NCI-H2107 (cell line): ENCODE measurements around the gene COQ7.

Experiments used
- DNase-seq: peaks from one replicate; lab custom pipeline; 2025; lab: John Stamatoyannopoulos, UW

Gene COQ7

DNA sequence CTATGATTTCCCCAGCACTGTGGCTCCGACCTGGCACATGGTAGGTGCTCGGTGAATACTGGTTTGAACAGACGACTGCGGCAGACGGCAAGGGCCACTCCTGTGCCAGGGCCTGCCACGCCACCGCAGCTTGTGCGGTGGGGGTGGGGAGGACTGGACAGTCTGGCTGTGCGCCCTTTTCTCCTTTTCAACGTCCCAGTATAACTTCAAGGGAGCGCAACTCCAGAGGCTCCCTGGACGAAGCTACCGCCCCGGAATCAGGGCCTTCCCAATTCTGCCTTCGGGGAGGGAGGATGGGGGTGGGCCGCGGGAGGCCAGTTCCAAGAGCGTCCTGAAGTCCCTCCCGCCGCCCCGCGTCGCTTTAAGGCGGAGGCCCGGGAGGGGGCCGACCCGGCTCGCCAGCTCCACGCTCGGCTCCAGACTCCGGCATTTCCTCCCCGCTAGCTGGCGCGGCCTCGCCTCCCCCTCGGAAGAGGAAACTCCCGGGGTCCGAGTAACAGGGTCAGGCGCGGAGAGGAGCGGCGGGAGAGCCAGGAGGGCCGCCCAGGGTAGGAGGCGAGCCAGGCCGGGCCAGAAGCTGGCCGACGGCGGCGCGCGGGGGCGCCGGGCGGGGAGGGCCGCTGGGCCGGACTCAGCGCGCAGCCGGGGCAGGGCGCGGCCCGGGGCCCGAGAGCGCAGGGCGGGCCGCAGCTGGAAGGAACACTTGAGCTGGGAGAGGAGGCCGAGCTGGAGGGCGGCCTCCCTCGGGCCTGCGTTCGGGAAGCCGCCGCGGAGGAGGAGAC, 46.4 kb downstream of the COQ7 start, which contains the start of gene ITPRIPL2:
Gene ITPRIPL2 (plus strand): TSS at position 388 of the 782 bp plus-strand sequence. CDS start 498 bp downstream, outside the sequence.
- DNase-seq: no peak

DNA sequence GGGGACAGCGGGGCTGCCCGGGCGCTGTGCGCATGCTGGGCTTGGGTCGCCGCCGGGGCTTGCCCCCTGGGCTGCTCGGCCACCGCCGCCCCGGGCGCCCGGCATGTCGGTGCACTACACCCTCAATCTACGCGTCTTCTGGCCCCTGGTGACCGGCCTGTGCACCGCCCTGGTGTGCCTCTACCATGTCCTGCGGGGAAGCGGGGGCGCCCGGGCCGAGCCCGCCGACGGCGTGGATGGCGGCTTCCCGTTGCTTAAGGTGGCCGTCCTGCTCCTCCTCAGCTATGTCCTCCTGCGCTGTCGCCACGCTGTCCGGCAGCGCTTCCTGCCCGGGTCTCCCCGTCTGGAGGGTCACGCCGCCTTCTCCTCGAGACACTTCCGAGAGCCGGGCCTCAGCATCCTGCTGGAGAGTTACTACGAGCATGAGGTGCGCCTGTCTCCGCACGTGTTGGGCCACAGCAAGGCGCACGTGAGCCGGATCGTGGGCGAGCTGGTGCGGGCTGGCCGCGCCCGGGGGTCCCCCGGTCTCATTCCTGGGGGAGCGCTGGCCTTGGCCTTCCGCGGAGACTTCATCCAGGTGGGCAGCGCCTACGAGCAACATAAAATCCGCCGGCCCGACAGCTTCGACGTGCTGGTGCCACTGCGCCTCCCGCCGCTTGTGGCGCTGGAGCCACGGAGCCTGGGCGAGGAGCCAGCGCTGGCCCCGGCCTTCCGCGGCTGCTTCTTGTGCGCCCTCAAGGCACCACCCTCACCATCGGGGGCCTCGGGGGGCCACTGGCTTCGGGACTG, 47.1 kb downstream of the COQ7 start:
- DNase-seq: no peak

DNA sequence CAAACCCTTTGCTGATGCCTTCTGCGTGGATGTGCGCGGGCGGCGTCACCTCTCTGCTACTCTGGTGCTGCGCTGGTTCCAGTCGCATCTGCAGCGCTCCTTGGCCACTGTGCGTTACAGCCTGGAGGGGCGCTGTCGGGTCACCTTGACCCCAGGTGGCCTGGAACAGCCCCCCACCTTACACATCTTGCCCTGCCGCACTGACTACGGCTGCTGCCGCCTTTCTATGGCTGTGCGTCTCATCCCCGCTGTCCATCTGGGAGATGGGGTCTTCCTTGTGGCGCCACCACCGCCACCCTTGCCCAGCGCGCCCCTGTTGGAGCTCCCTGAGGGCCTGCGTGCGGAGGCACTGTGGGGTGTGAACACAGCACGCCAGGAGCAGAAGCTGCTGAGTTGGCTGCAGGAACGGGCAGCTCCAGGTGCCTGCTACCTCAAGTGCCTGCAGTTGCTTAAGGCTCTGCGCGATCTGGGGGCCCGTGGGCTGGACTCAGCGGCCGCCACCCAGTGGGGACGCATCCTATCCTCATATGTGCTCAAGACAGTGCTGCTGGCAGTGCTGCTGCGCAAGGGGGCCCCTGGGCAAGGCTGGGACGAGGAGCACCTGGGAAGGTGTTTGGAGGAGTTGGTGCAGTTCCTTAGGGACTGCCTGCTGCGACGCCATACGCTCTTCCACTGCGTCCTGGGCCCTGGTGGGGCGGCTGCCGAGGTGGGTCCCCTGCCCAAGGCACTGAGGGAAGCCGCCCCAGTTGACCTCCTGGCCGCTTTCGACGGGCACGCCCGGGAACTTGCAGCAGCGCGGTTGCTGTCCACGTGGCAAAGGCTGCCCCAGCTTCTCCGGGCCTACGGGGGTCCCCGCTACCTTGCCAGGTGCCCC, 48.0 kb downstream of the COQ7 start:
- DNase-seq: no peak

DNA sequence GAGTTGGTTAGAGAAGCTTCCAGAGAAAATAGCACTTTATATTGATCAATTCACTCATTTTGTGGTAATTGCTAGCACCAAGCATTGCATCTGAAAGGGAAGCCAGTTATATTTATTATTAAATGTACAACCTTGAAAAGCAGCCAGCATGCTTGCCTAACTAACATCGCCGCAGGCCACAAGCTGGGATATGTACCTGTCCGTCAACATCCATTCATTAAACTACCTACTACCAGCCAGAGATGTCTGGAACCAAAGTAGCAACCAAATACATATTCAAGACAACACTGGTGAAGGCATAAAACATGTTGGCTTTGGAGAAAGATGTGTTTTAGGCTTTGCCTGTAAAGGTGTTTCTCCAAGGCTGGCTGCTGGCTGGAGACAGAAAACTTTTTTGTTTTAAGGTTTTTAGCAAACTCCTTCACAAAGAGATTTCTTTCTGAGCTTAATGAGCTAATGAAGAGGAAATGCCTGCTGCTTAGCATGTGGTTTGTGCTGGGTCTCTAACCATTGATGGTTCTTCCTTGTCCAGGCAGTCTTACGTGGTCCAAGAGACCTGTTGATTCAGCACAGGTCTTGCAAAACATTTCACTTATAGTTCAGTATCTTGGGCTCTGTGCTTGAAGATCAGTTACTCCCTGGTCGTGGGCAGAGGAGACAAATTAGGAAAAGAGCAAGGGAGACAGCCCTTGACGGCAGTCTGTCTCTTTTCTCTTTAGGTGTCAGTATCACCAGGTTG, 49.5 kb downstream of the COQ7 start:
- no peak for DNase-seq

DNA sequence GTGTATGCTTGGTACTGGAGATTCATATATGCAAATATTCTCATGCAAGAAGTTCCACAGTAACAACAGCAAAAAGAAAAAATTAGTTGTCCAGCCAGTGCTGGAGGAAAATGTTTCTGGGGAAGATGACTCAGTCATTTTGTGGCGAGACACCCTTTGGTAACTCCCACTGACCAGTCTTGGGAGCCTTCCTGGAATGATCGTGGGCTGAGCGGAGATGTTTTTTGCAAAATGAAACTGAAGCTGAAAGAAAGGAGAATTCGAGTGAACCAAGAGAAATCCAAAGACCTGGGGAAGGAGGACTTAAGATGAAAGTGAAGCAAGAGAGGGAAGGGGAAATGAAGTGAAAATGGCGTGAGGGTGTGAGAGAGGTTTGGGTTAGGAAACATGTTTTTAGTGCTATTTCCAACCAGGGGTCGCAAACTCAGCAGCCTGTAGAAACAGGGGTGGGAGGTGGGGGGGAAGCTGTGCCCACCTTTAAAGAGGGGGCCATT, 51.6 kb downstream of the COQ7 start:
- no peak for DNase-seq

DNA sequence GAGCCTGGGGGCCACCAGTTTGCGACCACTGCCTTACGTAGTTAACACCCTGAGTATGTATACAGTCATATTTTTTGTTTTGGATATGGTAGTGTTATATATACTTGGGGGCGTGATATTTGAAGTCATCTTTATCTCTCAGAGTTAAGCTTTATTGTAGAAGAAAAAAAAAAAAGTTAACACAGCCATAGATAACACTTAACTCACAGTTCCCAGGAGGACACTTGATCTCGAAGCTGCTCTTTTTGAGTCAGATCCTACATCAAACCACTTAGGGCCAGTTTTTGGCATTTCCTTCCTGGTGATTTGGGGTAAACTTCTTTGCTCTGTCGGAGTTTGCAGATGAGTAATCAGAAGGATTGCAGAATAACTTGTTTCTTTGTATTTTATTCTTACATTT, 52.1 kb downstream of the COQ7 start:
- no peak for DNase-seq

DNA sequence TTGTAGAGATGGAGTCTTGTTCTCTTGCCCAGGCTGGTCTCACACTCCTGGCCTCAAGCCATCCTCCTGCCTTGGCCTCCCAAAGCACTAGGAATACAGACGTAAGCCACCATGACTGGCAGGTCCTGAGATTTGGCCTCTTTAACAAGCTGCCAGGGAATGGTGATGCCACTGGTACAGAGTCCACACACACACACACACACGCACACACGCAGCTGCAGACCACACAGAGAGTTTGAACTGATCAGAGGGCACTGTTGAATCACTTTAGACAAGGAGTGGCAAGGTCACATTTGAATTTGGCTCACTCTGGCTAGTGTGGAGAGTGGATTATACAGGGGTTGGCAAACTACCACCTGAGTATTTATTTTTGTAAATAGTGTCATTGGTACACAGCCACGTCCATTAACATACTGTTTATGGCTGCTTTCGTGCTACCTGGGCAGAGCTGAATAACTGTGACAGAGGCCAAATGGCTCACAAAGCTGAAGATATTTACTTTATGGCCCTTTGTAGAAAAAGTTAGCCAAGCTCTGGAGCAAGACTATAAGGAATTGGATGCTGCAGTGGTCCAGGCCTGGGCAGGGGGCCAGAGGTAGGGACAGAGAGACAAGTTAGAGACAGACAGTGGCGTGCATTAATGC, 56.2 kb downstream of the COQ7 start:
- DNase-seq: no peak

DNA sequence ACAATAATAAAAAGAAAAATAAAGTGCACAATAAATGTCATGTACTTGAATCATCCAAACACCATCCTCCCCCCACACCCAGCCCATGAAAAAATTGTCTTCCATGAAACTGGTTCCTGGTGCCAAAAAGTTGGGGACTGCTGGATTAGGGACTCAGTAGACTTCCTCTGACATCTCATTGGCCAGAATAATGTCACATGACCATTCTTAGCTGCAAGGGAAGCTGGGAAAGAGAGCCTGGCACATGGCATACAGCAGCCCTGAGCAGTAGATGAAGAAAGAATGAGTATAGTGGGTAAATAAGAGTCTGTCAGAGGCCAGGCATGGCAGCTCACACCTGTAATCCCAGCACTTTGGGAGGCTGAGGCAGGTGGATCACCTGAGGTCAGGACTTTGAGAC, 58.9 kb downstream of the COQ7 start:
- no peak for DNase-seq

DNA sequence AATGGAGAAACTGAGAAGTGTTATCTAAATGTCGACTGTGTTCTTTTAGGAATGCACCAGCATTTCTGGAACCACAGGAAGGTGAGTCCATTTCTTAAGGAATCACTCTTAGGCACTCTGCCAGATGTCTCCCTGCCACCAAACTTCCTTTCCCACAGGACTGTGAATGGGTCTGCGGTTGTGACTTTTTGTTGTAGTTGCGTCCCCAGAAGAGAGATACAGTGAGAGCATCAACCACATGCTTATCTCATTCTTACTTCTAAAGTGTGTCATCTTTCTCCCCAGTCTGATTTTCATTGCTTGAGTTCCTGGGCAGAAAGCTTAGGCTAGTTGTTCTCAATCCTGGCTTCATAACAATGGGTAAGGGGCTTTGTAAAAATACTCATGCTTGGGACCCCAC, 59.8 kb downstream of the COQ7 start:
- no peak for DNase-seq

DNA sequence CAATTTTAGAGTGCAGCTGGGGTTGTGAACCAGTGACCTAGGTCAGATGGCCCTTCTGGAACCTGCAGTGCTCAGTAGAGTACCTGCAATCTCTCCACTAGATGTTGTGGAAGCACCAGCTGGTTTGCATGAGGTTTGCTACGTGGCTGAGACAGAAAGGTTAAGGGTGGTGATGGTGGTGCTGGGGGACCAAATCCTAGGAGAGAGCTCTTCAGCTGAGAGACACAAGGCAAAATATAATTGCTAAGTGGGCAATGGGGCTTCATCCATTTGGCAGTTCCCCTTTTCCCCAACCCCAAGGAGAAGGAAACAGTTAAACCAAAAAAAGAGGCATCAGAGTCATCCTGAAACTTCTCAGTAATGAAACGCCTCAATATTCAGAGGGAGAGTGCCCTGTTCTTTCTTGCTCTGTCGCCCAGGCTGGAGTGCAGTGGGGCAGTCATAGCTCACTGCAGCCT, 60.3 kb downstream of the COQ7 start:
- DNase-seq: no peak

DNA sequence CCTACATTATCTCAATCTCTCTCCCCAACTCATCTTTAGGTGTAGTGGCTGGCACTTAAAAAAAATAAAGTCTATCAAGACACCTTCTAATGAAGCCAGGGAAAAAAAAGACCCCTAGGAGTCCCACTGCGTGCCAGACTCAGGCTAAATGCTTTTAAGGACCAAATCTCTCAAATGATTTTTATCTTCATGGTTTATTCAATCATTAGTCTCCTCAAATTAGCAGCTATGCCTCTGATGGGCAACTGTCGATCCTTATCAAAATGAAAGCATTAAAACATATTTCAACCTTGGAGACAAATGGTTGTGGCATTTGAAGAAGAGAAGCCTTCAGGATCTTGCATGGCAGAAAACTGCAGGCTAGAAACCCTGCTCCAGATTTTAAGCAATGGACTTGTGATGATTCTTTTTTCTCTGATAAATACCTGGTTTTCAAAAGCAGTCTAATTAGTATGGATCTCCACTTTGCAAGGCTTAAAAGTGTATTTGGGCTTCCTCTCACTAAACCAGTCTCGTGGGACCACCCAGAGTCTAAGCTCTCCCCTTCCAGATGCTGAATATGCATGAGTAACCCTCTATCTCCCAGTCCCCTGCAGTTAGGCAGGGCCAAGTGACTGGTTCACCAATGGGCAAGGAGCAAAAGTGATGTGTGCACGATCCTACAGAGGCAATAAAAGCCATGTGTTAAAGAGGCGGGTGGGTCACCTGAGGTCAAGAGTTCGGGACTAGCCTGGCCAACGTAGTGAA, 61.2 kb downstream of the COQ7 start:
- no peak for DNase-seq
